HG03354 (cell line): ENCODE data around the gene ZFR2.
"Not testable (repeated sequence)": the region's sequence is repeated elsewhere in the genome, so short reads cannot be mapped to it uniquely, and the experiment has no call there.

Experiments
- ATAC-seq: cut with Tn5 transposase; IDR thresholded peaks from one replicate; pipeline ENCODE4 v1.9.1; 2021; ENCODE audit warnings: mild to moderate bottlenecking; ENCODE audit not compliant: unreplicated experiment, poor library complexity, severe bottlenecking

The ZFR2 gene

GRCh38 chr19:3778104-3778867 lies 90.6 kb downstream of the ZFR2 start:
- ATAC-seq = no peak

- ATAC-seq = no peak
Measured at GRCh38 chr19:3776479-3777040, 92.3 kb downstream of the ZFR2 start.

GRCh38 chr19:3775831-3776230 lies 93.0 kb downstream of the ZFR2 start:
- no peak for ATAC-seq

GRCh38 chr19:3775374-3775711 lies 93.5 kb downstream of the ZFR2 start:
- no peak for ATAC-seq

- no peak for ATAC-seq
Measured at GRCh38 chr19:3774621-3775373, 94.0 kb downstream of the ZFR2 start.

- ATAC-seq = no peak
Measured at GRCh38 chr19:3773814-3774515, 94.9 kb downstream of the ZFR2 start.

- no peak for ATAC-seq
Measured at GRCh38 chr19:3771906-3772455, 96.9 kb downstream of the ZFR2 start, which contains the start of gene RAX2. Gene RAX2, minus strand, starts transcription at chr19:3772228. Its CDS starts 486 bp downstream, at chr19:3771742.

GRCh38 chr19:3771000-3771905 lies 97.6 kb downstream of the ZFR2 start:
- no peak for ATAC-seq

- ATAC-seq = no peak
Measured at GRCh38 chr19:3770136-3770999, 98.5 kb downstream of the ZFR2 start.

- no peak for ATAC-seq
Measured at GRCh38 chr19:3769494-3769893, 99.3 kb downstream of the ZFR2 start.

- ATAC-seq = no peak
Measured at GRCh38 chr19:3768748-3769099, 100.1 kb downstream of the ZFR2 start.

GRCh38 chr19:3768015-3768747 lies 100.7 kb downstream of the ZFR2 start:
- no peak for ATAC-seq

GRCh38 chr19:3767050-3767449 lies 101.8 kb downstream of the ZFR2 start:
- ATAC-seq = no peak

- ATAC-seq = no peak
Measured at GRCh38 chr19:3766520-3766919, 102.3 kb downstream of the ZFR2 start.

- not testable (repeated sequence) for ATAC-seq
Measured at GRCh38 chr19:3765757-3766156, 103.1 kb downstream of the ZFR2 start.

GRCh38 chr19:3765121-3765520 lies 103.7 kb downstream of the ZFR2 start:
- ATAC-seq = no peak
